Left lung (tissue), 10 donors: ENCODE results near the gene PLB1. TPM values are rescaled to one million over a fixed set of nuclear protein-coding genes. Genes with fewer than 3 reads are reported as not detected.
A peak's percentile ranks its signal among the peaks of the same experiment; 100 is the strongest.

Experiments
- ATAC-seq: fragments of 200-7000 bp; cut with Tn5 transposase; one replicate; pipeline ENCODE4 v1.9.1; 2020; ENCODE audit warnings: moderate library complexity
- DNase-seq, 4 donors: peaks; one replicate each; pipeline ENCODE4 v3.0.0-alpha.2; 2013 to 2020
- H3K27ac ChIP-seq, 2 donors: fragments of 200-600 bp; sonication (generic) in 1 of 2; one replicate each; pipeline versions ENCODE4 v1.5.0 to v1.8.0; 2020 to 2021
- H3K27me3 ChIP-seq, 2 donors: fragments of 200-600 bp; sonication (generic) in 1 of 2; one replicate each; pipeline versions ENCODE4 v1.5.0 to v1.8.0; 2020 to 2021
- H3K36me3 ChIP-seq, 2 donors: fragments of 200-600 bp; sonication (generic) in 1 of 2; one replicate each; pipeline versions ENCODE4 v1.5.0 to v1.8.0; 2020 to 2021
- H3K4me1 ChIP-seq, 2 donors: fragments of 200-600 bp; one replicate each; pipeline ENCODE4 v1.8.0; 2021
- H3K4me3 ChIP-seq, 2 donors: fragments of 200-600 bp; sonication (generic) in 1 of 2; one replicate each; pipeline versions ENCODE4 v1.5.0 to v1.8.0; 2020 to 2021; ENCODE audit warnings: mild to moderate bottlenecking in 1 of 2
- H3K9me3 ChIP-seq, 2 donors: fragments of 200-600 bp; sonication (generic) in 1 of 2; one replicate each; pipeline versions ENCODE4 v1.5.0 to v1.8.0; 2020 to 2021
- CTCF ChIP-seq, 2 donors: fragments of 200-600 bp; sonication (generic) in 1 of 2; IDR thresholded peaks; one replicate each; pipeline versions ENCODE4 v1.5.0 to v1.8.0; 2021; ENCODE audit warnings: antibody characterized with exemption in 2 of 2
- intact Hi-C, 2 donors: fragments of 100-400 bp; cut with DNase I; formaldehyde crosslinking; loops; one replicate each; pipeline versions ENCODE4 v1.11.2 to v1.14.2; 2022
- polyA plus RNA-seq, 6 donors: library from polyadenylated mRNA; unstranded; fragments of 120-200 nt; gene quantifications; one replicate each; pipeline ENCODE4 v1.2.1, GENCODE V29; 2013; ENCODE audit not compliant: insufficient read length in 6 of 6
- total RNA-seq, 2 donors: library from RNA; stranded (reverse); fragmentation: NEBNext Ultra II Directional; extraction: Animal tissue kit (Norgen Biotek cat#: 25700); gene quantifications; one replicate each; pipeline ENCODE4 v1.2.1, GENCODE V29; 2021
- donor health status: DM: no; HTN: yes; CAD: no.
- donor health status: DM: no; HTN: no; CAD: no.

The PLB1 gene
- total and polyA plus RNA-seq, 8 donors, result 0.94 to 6.8 (median 1.9) TPM

GRCh38 chr2:28635191-28635611 lies 139.3 kb downstream of the PLB1 start:
- ATAC-seq (no peak), DNase-seq (peak in 1 of 4 donors; percentile 64)
- Histone ChIP-seq H3K27ac (peak overlapping the region in 1 of 2 donors; percentile 55), H3K4me1 (no peaks in the 10 kb centered on the region), H3K36me3 (peaks cover 0 to 24% of the 10 kb centered on the region in 2 donors), H3K9me3 (no peaks in the 10 kb centered on the region), H3K27me3 (no peaks in the 10 kb centered on the region), H3K4me3 (no peak overlapping the region)
- intact Hi-C loops, result no loop called here
- TF ChIP-seq CTCF (IDR thresholded peaks at IDR 0.05), result no peak

- no peaks in the 10 kb centered on the region for H3K9me3 ChIP-seq
- no peak for TF ChIP-seq CTCF (IDR thresholded peaks at IDR 0.05)
- H3K4me3 ChIP-seq, result no peak overlapping the region
- H3K4me1 ChIP-seq, result no peaks in the 10 kb centered on the region
- intact Hi-C loops, result no loop called here
- DNase-seq, result no peak
- H3K27ac ChIP-seq, result peak overlapping the region in 1 of 2 donors; percentile 19
- peaks cover 0 to 18% of the 10 kb centered on the region in 2 donors for H3K36me3 ChIP-seq
- ATAC-seq, result no peak
- no peaks in the 10 kb centered on the region for H3K27me3 ChIP-seq
These were observed 140.6 kb downstream of the PLB1 start for GRCh38 chr2:28636491-28636890.

GRCh38 chr2:28637066-28638047 lies 141.5 kb downstream of the PLB1 start:
- intact Hi-C loops, result no loop called here
- peak overlapping the region in 1 of 2 donors; percentile 19 for H3K27ac ChIP-seq
- peak; percentile 10 for ATAC-seq

GRCh38 chr2:28638102-28638501 lies 142.2 kb downstream of the PLB1 start:
- ATAC-seq (no peak), DNase-seq (no peak)
- intact Hi-C loops, result no loop called here
- Histone ChIP-seq H3K4me3 (no peak overlapping the region), H3K9me3 (no peaks in the 10 kb centered on the region), H3K4me1 (no peaks in the 10 kb centered on the region), H3K27me3 (no peaks in the 10 kb centered on the region), H3K27ac (no peak overlapping the region), H3K36me3 (peaks cover 0 to 10% of the 10 kb centered on the region in 2 donors)
- TF ChIP-seq CTCF (IDR thresholded peaks at IDR 0.05), result no peak

More at GRCh38 chr2:28637066-28638047, 141.5 kb downstream of the PLB1 start:
- H3K27me3 ChIP-seq, result no peaks in the 10 kb centered on the region
- H3K4me1 ChIP-seq, result no peaks in the 10 kb centered on the region
- no peak overlapping the region for H3K4me3 ChIP-seq
- H3K9me3 ChIP-seq, result no peaks in the 10 kb centered on the region
- TF ChIP-seq CTCF (IDR thresholded peaks at IDR 0.05), result no peak
- no peak for DNase-seq
- H3K36me3 ChIP-seq, result peaks cover 0 to 15% of the 10 kb centered on the region in 2 donors

- Histone ChIP-seq H3K4me1 (peaks cover 0 to 6% of the 10 kb centered on the region in 2 donors), H3K27ac (no peak overlapping the region), H3K27me3 (no peaks in the 10 kb centered on the region), H3K9me3 (no peaks in the 10 kb centered on the region), H3K36me3 (no peaks in the 10 kb centered on the region), H3K4me3 (no peak overlapping the region)
- no peak for TF ChIP-seq CTCF (IDR thresholded peaks at IDR 0.05)
- no peak for DNase-seq
- intact Hi-C loops, result no loop called here
- no peak for ATAC-seq
These were observed 143.3 kb downstream of the PLB1 start for GRCh38 chr2:28639092-28639691.
